Measurements from ENCODE around the gene FAM124A.

DNA sequence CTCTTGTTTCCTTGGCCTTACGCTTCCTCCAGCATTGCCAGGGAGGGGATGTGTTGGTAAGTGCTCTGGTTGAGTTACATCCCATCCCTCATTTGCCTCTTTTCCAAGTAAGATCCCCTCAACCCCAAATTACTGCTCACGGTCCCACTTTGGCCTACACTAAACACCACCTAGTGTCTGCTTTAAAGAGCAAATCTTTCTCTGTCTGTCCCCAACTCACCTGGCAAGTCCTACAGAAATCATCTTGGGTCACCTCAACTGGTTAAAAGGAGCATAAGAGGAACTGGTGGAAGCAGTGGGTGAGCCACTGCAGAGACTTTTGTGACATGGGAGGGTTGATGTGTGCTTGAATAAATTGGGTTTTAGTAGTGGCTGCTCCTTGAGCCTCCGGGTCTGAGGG, 62.1 kb downstream of the FAM124A start:
- TF ChIP-seq, protein P1, sequence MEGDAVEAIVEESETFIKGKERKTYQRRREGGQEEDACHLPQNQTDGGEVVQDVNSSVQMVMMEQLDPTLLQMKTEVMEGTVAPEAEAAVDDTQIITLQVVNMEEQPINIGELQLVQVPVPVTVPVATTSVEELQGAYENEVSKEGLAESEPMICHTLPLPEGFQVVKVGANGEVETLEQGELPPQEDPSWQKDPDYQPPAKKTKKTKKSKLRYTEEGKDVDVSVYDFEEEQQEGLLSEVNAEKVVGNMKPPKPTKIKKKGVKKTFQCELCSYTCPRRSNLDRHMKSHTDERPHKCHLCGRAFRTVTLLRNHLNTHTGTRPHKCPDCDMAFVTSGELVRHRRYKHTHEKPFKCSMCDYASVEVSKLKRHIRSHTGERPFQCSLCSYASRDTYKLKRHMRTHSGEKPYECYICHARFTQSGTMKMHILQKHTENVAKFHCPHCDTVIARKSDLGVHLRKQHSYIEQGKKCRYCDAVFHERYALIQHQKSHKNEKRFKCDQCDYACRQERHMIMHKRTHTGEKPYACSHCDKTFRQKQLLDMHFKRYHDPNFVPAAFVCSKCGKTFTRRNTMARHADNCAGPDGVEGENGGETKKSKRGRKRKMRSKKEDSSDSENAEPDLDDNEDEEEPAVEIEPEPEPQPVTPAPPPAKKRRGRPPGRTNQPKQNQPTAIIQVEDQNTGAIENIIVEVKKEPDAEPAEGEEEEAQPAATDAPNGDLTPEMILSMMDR (IDR thresholded peaks at IDR 0.05) = no peak
- TF ChIP-seq POLR2A (IDR thresholded peaks at IDR 0.05) = no peak
